GM19025 (cell line): ENCODE data around the gene ALDH1L1.

Experiments used
- ATAC-seq: cut with Tn5 transposase; IDR thresholded peaks from one replicate; pipeline ENCODE4 v1.9.1; 2021; ENCODE audit warnings: mild to moderate bottlenecking, low read depth, moderate library complexity; ENCODE audit not compliant: unreplicated experiment

Gene ALDH1L1

DNA sequence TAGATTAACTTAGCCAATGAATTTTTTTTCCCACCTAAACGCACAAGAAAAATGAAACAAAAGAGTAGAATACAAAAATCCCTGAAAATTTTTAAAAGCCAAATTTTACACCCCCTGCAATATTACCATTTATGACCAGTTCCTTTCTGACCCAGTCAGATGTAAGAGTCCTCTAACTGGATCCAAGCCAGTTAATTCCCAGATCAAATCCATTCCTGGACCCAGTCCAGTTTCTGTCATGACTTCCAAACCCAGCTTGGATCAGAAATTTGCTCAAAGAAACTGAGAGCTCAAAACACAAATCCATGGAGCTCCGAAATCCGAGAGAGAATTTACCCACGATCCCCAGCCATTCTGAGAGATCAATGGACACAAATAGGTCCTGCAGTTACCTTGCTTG, 17.0 kb upstream of the ALDH1L1 start:
- no peak for ATAC-seq

DNA sequence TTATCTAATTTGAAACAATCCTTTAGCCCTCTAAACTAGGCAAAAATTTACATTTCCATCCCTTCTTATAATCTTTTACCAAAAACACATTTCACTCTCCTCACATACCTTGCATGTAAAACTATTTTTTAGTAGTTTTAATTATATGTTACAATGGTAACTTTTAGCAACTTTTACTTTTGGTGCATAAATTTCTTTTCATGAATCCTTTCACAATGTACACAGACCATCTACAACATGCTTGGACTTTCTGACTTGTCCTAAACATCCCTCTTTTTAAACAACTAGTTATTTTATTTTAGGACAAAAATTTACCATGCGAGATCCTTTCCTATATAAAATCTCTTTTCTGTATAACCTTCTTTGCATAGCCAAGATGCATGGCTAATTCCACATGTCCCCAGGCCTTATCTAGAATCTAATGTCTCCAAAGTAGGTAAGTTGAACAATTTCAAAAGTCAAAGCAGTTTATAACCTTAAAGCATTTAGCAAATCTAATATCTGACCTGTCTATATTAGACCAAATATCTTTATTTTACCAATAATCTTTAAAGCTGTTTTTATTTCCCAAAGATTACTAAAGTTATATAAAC, 14.4 kb upstream of the ALDH1L1 start:
- ATAC-seq, result no peak

DNA sequence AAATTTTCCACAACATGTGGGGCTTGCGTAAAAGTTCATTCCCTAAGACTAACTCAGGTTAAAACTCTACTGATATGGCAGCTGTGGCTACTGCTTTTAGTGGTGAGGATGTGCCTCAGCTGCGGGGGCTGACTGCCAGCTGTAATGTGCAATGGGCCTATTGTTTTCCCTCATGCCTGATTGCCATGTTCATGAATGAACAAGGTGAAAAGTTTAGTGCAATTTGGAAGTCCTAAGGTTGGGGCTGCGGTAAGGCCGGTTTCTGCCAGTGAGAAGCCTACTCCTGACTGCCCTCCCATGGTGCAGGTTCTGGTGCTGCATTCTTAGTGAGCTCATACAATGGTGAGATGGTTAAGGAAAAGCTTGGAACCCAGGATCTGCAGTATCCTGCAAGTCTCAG, 10.9 kb upstream of the ALDH1L1 start:
- ATAC-seq, result no peak

DNA sequence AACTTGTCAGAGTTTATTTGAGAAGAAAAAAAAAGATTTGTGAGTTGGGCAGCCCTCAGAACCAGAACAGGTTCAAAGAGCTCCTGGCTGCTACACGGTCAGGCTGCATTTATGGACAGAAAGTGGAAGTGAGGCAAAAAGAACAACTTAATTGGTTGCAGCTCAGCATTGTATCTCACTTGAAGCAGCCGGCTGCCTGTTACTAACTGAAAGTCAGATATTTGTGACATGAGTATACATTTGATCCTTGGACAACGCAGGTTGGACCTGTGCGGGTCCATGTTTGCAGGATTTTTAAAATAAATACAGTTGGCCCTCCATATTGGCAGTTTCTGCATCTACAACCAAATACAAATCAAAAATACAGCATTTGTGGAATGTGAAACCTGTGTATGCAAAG, 7.5 kb upstream of the ALDH1L1 start:
- ATAC-seq, result no peak

DNA sequence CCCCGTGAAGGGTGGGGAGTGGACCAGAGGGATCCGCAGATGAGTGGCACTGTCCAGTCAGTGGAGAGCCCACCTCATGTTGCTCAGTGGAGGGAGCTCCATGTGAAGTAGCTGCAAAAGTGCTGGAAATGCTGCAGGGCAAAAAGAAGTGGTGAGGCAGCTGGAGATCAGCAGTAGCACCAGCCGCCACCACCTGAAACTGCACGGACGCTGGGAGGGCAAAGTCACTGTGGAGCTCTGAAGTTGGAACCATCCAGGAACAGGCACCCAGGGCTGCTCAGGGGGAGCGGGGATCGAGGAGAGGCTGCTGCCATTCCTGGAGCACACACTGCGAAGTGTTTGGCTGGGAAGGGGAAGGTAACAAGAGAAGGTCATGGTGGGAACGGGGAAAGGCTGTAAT, 6.4 kb upstream of the ALDH1L1 start:
- no peak for ATAC-seq

DNA sequence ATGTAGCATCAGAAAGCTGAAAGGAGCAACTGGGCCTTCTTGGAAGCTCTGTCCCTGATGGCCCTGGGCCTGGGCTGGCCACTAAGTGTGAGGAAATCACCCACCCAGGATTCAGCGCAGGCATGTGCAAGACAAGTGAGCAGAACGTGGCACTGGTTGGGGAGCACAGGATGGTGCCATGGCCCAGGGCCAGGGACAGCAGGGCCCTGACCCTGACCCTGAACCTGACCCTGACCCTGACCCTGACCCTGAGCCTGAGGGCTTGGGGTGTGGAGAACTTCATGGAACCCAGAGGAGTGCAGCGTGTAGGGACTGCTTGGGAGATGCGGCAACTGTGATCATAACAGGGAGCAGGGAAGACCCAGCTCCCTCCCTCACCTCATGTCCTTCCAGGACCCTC, 5.9 kb upstream of the ALDH1L1 start:
- ATAC-seq, result no peak

DNA sequence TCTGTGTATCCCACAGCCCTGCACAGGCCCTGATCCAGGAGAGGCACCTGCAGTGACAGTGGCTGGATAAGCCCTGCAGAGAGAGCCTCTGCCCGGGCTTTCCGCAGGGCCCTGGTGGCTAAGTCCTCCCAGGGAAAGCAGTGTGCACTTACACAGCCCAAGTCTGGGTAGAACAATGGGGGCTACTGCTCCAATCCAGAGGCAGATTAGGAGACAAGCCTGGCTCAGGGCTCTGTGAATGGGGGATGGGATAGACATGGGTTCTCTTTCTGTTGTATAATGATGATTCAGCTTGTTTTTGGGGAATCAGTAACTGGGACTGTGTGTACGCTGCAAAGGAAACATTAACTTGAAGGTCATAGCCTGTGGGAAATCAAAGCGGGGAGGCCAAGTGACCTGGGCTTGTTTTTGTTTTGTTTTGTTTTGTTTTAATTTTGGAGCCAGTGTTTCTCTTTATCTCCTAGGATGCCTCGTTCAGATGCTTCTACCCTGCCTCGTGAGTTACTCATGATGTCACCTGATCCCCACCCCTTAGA, 4.1 kb upstream of the ALDH1L1 start:
- ATAC-seq, result no peak

DNA sequence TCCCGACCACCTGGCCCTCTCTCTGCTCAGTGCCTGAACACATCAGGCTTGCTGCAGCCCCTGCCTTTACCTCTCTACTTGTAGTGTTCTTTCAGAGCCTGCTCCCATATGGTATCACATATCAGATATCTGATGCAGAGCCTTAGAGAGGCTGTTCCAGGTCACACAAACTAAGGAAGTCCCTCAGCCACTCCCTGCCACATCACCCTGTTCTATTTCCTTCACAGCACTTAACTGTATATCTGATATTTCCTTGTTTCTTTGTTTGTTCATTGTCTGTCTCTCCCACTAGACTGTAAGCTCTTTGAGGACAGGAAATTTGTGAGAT, 976 bp upstream of the ALDH1L1 start:
- no peak for ATAC-seq

DNA sequence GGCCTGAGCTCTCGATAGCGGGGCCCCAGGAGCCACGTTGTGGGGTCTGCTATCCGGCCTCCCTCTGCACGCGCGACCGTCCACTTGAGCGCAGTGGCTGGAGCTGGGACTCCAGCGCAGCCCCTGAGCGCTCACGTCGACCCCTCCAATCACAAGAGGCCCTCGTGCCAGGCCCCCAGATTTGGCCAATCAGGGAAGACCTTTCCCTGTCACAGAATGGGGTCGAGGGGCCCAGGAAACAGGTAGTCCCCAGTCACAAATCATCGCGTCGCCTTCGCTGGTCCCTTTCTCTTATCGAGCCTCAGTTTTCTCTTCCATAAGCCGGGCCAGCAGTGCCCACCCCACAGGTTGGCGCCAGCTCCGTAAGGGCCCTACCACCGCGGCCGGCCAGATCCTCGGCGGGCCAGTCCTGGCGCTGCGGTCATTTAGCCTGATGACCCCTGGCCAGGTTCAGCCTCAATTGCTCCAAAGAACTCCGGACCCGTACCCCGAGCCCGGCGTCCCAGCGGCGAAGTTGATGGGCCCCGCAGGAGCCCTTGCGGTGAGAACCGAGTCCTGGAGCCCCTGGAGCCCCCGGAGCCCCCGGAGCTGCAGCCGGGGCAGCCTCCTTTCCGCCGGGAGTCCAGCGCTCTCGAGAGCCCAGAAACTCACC, 435 bp downstream of the ALDH1L1 start:
- ATAC-seq, result no peak

DNA sequence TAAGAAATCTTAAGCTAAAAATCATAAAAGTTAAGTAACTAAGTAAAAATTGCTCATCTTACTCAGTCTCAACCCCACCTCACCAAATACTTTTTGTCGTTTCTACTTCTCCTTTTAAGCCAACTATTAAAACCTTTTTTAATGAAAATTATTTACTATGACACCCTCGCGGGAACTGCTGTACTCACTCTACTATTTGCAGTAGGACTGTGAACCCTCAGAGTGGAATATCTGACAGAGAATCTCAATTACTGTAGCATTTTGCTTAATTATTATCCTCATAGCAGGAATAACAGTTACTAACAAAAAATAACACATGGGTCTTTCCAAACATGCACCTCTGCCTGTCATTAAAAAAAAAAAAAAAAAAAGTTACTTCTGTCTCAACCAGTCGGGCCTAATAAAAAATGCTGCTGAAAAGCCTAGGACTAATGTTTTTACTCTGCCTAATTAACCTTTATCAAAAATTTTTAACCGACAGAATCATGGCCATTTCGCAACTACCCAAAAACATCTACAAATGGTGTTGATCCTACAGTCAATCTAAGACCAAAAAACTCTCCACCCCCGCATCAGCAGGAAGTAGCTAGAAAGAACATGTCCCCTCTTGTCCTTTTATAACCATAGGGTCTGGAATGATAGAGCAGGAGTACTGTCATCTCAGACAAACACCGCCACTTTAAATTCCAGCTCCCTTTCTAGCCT, 10.2 kb downstream of the ALDH1L1 start:
- ATAC-seq, result no peak

DNA sequence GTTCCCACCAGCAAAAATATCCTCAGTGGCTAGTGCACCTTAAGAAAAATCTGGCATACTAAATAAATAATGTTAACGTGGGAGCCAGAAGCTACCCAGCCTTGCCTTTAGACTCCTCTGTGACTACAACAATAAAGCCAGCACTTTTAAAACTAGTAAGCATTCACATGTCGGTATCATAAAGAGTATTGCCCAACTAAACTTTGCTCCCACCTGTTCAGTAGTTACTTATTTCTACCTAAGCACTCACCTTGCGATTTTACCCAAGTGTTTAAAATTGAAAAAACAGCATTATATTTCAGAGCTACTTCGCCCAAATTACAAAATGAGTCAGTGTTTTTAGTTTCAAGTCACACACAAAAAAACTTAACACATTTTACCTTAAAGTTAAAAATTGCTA, 12.8 kb downstream of the ALDH1L1 start:
- no peak for ATAC-seq

DNA sequence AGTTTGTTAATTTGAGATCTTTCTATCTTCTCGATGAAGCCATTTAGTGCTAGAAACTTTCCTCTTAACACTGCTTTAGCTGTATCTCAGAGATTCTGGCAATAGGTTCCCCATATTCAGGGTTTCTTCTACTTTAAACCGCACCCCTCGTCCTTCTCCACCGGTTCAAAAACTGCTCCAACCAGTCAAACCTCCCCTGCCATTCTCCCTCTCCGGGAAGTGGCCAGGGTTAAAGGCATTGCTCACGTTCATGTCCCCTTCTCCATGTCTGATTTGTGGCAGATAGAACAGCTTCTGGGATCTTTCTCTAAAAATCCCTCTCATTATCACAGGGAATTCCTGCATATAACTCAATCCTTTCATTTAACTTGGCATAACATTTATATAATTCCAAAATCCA, 14.4 kb downstream of the ALDH1L1 start:
- ATAC-seq, result no peak

DNA sequence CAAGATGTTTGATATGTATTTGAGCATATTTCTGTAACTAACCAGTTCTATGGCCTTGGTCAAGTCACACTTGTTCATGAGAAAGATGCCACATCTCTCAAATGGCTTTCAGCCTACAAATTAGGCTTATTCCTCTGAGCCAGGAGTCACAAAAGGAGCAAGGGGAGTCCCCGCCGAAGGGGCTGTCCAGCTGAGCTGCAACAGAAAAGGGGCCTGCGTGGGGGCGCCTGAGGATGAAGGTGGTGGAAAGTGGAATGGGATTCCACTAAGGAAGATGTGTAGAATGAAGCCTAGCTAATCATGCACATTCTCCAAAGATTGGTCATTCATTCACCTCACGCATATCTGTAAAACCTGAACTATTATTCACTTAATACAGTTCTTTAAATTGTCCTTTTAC, 19.1 kb downstream of the ALDH1L1 start:
- ATAC-seq, result no peak

DNA sequence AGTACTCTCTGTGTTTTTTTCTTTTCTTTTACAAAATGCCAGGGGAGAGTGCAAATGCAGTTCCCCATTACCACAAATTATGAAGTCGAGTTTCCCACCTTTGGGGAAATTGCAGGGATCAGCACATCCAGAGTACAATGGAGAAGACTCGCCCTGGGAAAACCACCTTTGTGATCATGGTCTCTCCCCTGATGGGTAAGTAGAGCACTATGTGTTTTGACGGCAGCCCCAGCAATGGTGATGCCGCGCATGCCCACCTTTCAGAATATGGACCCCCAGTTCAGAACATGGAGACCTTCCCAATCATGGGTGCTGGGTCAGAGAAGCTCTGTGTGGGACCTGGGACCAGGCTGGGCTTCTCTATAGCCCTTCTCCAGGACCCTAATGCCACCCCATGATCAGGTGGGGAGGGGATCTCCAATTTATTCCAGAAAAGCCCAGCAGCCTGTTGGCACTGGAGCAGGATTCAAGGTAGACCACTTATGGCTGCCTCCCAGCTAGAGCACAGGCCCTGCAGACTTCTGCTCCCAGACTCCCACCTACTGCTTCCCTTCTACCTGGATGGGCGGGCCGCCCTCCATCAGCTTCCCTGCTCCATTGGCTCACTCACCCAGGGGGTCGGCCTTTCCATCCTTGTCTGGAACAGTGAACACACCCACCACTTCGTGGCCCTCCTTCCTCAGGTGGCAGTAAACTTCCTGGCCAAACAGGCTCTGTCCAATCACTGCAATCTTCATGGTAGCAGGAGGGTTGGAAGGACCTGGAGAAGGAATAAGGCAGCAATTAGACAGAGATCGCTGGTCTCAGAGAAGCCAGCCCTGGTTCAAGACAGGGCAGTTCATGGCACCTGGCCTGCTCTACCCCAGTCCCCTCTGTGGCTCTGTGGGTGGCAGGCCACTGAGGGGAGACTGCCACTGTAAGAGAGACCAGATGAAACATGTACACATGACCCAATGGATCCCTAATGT, 19.9 kb downstream of the ALDH1L1 start:
- ATAC-seq, result no peak

DNA sequence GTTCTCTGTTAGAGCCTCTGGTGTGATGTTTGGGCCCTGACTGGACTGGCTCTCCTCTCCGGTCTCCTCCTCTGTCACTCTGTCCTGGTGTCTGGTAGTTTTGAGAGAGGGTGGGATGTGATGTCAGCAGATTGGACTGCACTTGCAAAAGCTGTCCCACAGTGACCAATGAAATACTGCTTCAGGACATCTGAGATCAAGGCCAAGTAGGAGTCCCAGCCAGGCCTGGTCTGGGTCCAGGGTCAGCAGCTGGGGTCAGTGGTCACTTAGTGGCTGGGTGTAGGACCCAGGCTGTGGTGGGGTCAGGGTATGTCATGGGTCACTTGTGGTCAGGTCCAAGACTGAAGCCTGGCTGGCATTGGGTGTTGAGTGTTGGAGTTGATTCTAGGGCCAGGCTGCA, 20.9 kb downstream of the ALDH1L1 start:
- no peak for ATAC-seq

DNA sequence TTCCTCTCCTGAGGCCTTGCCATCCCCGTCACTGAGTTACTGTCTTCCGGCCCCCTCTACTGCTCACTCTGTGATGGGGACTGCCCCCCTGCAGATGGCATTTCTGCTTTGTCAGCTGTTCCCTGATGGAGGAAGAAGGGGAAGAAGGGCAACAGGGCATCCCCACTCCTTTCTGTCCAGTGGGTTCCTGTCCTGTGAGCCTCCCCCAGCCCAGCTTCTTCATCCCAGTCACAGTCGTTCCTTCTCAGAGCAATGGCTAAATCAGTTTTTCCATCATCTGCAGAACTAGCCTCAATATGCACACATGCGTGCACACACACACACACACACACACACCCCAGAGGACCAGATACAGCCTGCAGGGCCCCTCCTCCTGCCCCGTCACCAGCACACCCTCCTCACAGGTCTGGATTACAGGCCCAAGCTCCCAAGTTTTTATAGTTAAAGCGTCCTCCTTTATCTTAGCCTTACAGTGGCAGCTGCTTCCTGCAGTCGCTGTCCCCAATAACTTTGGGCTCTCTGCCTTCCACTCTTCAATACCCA, 21.4 kb downstream of the ALDH1L1 start:
- ATAC-seq, result no peak

DNA sequence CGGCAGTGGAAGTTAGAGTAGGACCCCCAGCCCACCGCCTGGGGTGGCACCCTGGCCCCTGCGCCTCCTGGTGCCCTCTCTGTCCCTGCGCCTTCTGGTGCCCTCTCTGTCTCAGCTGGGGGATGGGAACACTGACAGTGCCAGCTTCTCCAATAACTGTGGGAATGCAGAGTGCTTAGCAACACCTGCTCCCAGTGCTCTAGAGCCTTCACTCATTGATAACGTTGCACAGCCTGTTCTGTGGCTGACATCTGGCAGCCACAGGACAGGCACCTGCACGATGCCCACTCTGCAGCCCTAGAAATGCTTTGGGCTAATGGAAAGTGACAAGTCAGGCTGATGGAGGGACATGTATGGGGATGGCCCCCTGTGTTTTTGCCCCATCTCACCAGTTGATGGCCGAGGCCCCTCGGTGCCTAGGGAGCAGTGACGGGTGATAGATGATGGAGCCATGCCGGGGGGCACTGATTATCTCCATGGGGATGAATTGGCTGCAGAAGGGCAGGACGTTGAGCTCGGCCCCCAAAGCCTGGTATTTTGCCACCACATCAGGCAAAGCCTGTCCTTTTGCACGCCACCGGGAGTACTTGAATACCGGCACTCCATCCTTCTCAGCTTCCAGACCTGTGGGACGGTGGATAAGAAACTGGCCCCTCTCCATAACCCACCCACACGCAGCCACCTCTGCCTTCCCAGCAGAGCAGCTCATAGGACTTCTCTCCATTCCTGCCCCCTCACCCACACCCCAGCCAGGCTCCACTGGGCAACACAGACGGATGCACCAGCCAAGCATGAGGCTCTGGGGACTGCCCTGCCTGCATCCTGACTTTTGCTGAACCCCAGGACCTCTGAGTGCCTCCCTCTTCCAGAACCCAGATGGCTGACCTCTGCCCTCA, 22.1 kb downstream of the ALDH1L1 start:
- ATAC-seq, result no peak

DNA sequence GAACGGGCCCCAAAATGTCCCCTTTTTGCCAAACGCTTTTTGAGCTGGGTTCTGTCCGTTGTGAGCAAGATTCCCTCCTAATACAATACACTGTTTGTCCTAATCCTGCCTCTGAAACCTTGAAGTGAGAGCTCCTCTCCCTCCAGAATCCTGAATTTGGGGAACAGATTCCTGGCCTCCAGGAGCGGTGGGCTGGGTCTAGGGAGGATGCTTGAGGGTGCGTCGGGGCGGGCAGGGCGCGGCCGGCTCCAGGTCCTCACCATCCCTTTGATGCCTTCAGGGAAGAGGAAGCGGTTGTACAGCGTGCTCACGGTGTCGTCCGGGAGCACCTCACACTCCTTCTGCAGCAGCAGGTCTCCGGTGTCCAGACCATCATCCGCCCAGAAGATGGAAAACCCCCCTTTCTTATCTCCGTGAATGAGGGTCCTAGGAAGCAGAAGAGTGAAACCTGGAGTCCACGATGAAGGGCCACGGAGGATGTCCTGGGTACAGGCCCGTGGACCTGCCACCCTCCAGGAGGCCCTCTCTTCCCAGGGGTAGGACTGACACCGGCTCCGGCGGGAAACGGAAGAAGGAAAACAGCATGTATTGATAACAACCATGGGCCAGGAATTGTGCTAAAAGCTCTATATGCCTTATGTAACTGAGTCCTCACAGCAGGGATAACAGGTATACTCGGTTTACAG, 23.2 kb downstream of the ALDH1L1 start:
- ATAC-seq, result no peak

DNA sequence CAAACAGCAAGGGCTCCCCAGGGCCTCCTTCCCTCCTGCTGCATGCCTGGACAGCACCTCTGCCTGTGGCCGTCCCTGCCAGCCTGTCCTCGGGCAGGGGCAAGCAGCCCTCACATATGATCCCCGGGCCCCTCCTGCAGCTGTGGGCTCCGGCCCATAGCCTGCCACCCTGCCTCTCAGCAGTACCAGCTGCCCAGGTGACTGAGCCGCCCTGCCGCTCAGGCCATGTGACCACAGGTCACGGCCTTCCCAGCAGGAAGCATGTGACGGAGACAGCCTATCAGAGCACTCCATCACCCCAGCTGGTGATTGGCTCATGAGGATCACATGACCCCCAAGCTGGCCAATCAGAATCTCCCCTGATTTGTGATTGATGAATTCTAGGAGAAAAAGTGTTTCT, 23.9 kb downstream of the ALDH1L1 start:
- ATAC-seq, result no peak
